Liver (tissue), 2 donors: ENCODE data around the gene IL1RL1.

ENCODE experiments used
- TF ChIP-seq, protein P1 (sequence below): IDR thresholded peaks from 2 replicates; pipeline ENCODE4 v1.6.1; 2016; ENCODE audit warnings: antibody characterized with exemption
- TF ChIP-seq, protein P2 (sequence below): fragments of 150-350 bp; IDR thresholded peaks from 2 replicates; pipeline ENCODE4 v1.5.1; 2017; ENCODE audit warnings: improper control_type of control experiment, low read depth, low read length; ENCODE audit not compliant: missing input control
- TF ChIP-seq, protein P3 (sequence below): IDR thresholded peaks from 2 replicates; pipeline ENCODE4 v1.6.1; 2016; ENCODE audit warnings: antibody characterized with exemption
- TF ChIP-seq, protein P4 (sequence below): IDR thresholded peaks from 2 replicates; pipeline ENCODE4 v1.6.1; 2016; ENCODE audit warnings: antibody characterized with exemption, mild to moderate bottlenecking
- donor health status: healthy.

DNA sequence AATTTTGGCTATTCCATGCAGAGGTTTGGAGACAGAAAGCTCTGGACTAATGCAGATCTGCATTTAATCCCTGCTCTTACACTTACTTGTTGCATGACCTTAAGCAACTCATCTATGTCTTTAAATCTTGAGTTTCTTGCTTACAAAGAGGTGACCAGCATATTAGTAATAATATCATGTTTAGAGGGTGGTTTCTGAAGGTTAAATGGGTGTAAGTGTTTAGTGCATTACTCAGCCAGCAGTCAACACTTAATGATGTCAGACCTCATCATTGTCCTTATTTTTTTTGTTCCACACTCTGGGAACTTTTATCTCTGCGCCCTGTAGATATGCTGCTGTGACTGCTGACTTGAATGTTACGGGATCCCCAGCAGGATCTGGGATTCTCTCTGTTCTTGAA lies 1.7 kb downstream of the IL1RL1 start:
- TF ChIP-seq, protein P1, sequence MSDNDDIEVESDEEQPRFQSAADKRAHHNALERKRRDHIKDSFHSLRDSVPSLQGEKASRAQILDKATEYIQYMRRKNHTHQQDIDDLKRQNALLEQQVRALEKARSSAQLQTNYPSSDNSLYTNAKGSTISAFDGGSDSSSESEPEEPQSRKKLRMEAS = no peak
- TF ChIP-seq, protein P2, sequence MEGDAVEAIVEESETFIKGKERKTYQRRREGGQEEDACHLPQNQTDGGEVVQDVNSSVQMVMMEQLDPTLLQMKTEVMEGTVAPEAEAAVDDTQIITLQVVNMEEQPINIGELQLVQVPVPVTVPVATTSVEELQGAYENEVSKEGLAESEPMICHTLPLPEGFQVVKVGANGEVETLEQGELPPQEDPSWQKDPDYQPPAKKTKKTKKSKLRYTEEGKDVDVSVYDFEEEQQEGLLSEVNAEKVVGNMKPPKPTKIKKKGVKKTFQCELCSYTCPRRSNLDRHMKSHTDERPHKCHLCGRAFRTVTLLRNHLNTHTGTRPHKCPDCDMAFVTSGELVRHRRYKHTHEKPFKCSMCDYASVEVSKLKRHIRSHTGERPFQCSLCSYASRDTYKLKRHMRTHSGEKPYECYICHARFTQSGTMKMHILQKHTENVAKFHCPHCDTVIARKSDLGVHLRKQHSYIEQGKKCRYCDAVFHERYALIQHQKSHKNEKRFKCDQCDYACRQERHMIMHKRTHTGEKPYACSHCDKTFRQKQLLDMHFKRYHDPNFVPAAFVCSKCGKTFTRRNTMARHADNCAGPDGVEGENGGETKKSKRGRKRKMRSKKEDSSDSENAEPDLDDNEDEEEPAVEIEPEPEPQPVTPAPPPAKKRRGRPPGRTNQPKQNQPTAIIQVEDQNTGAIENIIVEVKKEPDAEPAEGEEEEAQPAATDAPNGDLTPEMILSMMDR = no peak
- TF ChIP-seq, protein P3, sequence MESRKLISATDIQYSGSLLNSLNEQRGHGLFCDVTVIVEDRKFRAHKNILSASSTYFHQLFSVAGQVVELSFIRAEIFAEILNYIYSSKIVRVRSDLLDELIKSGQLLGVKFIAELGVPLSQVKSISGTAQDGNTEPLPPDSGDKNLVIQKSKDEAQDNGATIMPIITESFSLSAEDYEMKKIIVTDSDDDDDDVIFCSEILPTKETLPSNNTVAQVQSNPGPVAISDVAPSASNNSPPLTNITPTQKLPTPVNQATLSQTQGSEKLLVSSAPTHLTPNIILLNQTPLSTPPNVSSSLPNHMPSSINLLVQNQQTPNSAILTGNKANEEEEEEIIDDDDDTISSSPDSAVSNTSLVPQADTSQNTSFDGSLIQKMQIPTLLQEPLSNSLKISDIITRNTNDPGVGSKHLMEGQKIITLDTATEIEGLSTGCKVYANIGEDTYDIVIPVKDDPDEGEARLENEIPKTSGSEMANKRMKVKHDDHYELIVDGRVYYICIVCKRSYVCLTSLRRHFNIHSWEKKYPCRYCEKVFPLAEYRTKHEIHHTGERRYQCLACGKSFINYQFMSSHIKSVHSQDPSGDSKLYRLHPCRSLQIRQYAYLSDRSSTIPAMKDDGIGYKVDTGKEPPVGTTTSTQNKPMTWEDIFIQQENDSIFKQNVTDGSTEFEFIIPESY = no peak
- TF ChIP-seq, protein P4, sequence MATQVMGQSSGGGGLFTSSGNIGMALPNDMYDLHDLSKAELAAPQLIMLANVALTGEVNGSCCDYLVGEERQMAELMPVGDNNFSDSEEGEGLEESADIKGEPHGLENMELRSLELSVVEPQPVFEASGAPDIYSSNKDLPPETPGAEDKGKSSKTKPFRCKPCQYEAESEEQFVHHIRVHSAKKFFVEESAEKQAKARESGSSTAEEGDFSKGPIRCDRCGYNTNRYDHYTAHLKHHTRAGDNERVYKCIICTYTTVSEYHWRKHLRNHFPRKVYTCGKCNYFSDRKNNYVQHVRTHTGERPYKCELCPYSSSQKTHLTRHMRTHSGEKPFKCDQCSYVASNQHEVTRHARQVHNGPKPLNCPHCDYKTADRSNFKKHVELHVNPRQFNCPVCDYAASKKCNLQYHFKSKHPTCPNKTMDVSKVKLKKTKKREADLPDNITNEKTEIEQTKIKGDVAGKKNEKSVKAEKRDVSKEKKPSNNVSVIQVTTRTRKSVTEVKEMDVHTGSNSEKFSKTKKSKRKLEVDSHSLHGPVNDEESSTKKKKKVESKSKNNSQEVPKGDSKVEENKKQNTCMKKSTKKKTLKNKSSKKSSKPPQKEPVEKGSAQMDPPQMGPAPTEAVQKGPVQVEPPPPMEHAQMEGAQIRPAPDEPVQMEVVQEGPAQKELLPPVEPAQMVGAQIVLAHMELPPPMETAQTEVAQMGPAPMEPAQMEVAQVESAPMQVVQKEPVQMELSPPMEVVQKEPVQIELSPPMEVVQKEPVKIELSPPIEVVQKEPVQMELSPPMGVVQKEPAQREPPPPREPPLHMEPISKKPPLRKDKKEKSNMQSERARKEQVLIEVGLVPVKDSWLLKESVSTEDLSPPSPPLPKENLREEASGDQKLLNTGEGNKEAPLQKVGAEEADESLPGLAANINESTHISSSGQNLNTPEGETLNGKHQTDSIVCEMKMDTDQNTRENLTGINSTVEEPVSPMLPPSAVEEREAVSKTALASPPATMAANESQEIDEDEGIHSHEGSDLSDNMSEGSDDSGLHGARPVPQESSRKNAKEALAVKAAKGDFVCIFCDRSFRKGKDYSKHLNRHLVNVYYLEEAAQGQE = no peak
